Activated naive CD4-positive, alpha-beta T cell treated with anti-CD3 and anti-CD28 coated beads for 36 hours (primary cell): ENCODE data around the gene RAB10. TPM values are rescaled to one million over a fixed set of nuclear protein-coding genes. Genes with fewer than 3 reads are reported as not detected.

Source experiments
- CTCF ChIA-PET: fragments of 350-600 bp; sonication (Branson Sonifier 250); formaldehyde crosslinking; loops from one replicate; lab custom pipeline; 2021; ENCODE audit warnings: antibody characterized with exemption; lab: Charles Lee
- DNase-seq: peaks from one replicate; pipeline ENCODE4 v3.0.0-alpha.2; 2020
- H3K27ac Mint-ChIP-seq: one replicate; pipeline ENCODE4 v1.8.0; 2021; ENCODE audit warnings: mild to moderate bottlenecking, mixed read lengths
- H3K27me3 Mint-ChIP-seq: one replicate; pipeline ENCODE4 v1.8.0; 2021; ENCODE audit warnings: low read depth, mixed read lengths
- H3K36me3 Mint-ChIP-seq: one replicate; pipeline ENCODE4 v1.8.0; 2021; ENCODE audit warnings: low read depth, mixed read lengths
- H3K4me1 Mint-ChIP-seq: one replicate; pipeline ENCODE4 v1.8.0; 2021; ENCODE audit warnings: low read depth, mixed read lengths
- H3K4me3 Mint-ChIP-seq: one replicate; pipeline ENCODE4 v1.8.0; 2021; ENCODE audit warnings: mild to moderate bottlenecking, moderate library complexity, mixed read lengths
- H3K9me3 Mint-ChIP-seq: one replicate; pipeline ENCODE4 v1.8.0; 2021; ENCODE audit warnings: mixed read lengths
- intact Hi-C: fragments of 100-400 bp; cut with micrococcal nuclease; formaldehyde crosslinking; loops from one replicate; pipeline ENCODE4 v1.15.1; 2023
- total RNA-seq, 2 experiments: library from RNA; stranded (reverse); gene quantifications; one replicate each; pipeline ENCODE4 v1.2.3, GENCODE V29; 2021

The RAB10 gene
- total RNA-seq, 2 experiments from 2014 or later = 84.2 to 93.0 TPM

DNA sequence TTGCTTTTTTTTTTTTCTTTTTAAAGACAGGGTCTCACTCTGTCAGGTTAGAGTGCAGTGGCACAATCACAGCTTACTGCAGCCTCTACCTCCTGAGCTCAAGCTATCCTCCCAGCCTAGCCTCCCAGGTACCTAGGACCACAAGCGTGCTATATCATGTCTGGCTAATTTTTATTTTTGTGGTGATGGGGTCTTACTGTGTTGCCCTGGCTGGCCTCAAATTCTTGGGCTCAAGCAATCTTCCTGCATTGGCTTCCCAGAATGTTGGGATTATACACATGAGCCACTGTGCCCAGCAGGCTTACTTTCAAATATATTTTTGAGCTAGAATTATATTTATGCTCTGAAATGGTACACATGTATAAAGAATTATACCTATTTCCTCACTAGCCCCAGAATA is 85.6 kb downstream of the RAB10 start:
- intact Hi-C loops = no loop called here
- DNase-seq = no peak
- Mint-ChIP-seq H3K27me3 (no peaks in the 10 kb centered on the region), H3K36me3 (peaks cover 5% of the 10 kb centered on the region), H3K9me3 (no peaks in the 10 kb centered on the region), H3K27ac (no peak overlapping the region), H3K4me3 (no peak overlapping the region), H3K4me1 (peaks cover 4% of the 10 kb centered on the region)
- CTCF ChIA-PET = interaction anchor here (0.6 to 1.3 kb wide), 7 partner anchors 9 to 169 kb away, joined by 3 to 5 read pairs (median 3); no protein-coding TSS in a partner anchor

GRCh38 chr2:26122630-26123029 is 88.7 kb downstream of the RAB10 start:
- Mint-ChIP-seq H3K4me1 (peaks cover 4% of the 10 kb centered on the region), H3K36me3 (peaks cover 5% of the 10 kb centered on the region), H3K9me3 (no peaks in the 10 kb centered on the region), H3K27ac (no peak overlapping the region), H3K27me3 (no peaks in the 10 kb centered on the region), H3K4me3 (no peak overlapping the region)
- intact Hi-C loops = no loop called here
- DNase-seq = no peak
- CTCF ChIA-PET = no interaction called here

- no peak for DNase-seq
- H3K27ac Mint-ChIP-seq = no peak overlapping the region
- intact Hi-C loops = no loop called here
- H3K4me3 Mint-ChIP-seq = no peak overlapping the region
- no peaks in the 10 kb centered on the region for H3K27me3 Mint-ChIP-seq
- H3K36me3 Mint-ChIP-seq = peaks cover 5% of the 10 kb centered on the region
- CTCF ChIA-PET = interaction anchor here (0.7 kb wide), 1 partner anchor 23 kb away, joined by 3 read pairs; no protein-coding TSS in a partner anchor
- H3K4me1 Mint-ChIP-seq = peaks cover 4% of the 10 kb centered on the region
- H3K9me3 Mint-ChIP-seq = no peaks in the 10 kb centered on the region
Measured at GRCh38 chr2:26123426-26123825, 89.5 kb downstream of the RAB10 start.

DNA sequence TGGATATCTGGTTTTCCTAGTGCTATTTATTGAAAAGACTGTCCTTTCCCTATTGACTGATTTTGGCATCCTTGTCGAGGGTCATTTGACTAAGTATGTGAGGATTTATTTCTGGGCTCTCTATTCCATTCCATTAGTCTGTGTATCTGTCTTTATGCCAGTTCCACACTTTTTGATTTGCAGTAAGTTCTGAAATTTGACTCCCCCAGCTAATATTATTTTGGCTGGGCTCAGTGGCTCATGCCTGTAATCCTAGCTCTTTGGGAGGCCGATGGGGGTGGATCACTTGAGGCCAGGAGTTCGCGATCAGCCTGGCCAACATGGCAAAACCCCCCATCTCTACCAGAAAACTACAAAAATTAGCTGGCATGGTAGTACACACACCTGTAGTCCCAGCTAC is 92.2 kb downstream of the RAB10 start:
- H3K4me3 Mint-ChIP-seq = no peak overlapping the region
- peaks cover 5% of the 10 kb centered on the region for H3K36me3 Mint-ChIP-seq
- H3K4me1 Mint-ChIP-seq = peaks cover 12% of the 10 kb centered on the region
- intact Hi-C loops = no loop called here
- no peak overlapping the region for H3K27ac Mint-ChIP-seq
- no peaks in the 10 kb centered on the region for H3K27me3 Mint-ChIP-seq
- CTCF ChIA-PET = interaction anchor here (1.3 kb wide), 1 partner anchor 175 kb away, joined by 3 read pairs; no protein-coding TSS in a partner anchor
- no peaks in the 10 kb centered on the region for H3K9me3 Mint-ChIP-seq
- DNase-seq = no peak

- no peak for DNase-seq
- H3K36me3 Mint-ChIP-seq = peaks cover 4% of the 10 kb centered on the region
- H3K9me3 Mint-ChIP-seq = no peaks in the 10 kb centered on the region
- H3K27ac Mint-ChIP-seq = no peak overlapping the region
- H3K4me1 Mint-ChIP-seq = peaks cover 20% of the 10 kb centered on the region
- no peaks in the 10 kb centered on the region for H3K27me3 Mint-ChIP-seq
- intact Hi-C loops = no loop called here
- CTCF ChIA-PET = interaction anchor here (0.6 kb wide), 1 partner anchor 9 kb away, joined by 3 read pairs; no protein-coding TSS in a partner anchor
- no peak overlapping the region for H3K4me3 Mint-ChIP-seq
Measured at GRCh38 chr2:26128176-26128575, 94.3 kb downstream of the RAB10 start.

- Mint-ChIP-seq H3K27me3 (no peaks in the 10 kb centered on the region), H3K4me1 (peaks cover 19% of the 10 kb centered on the region), H3K27ac (no peak overlapping the region), H3K4me3 (no peak overlapping the region), H3K36me3 (peaks cover 9% of the 10 kb centered on the region), H3K9me3 (no peaks in the 10 kb centered on the region)
- intact Hi-C loops = loop anchor here (5.0 kb wide), 1 partner anchor 43 kb away; no protein-coding TSS in a partner anchor
- CTCF ChIA-PET = interaction anchor here (1.3 to 1.4 kb wide), 2 partner anchors 10 to 14 kb away, joined by 3 to 11 read pairs; no protein-coding TSS in a partner anchor
- DNase-seq = no peak
Measured at GRCh38 chr2:26130763-26131162, 96.9 kb downstream of the RAB10 start.

DNA sequence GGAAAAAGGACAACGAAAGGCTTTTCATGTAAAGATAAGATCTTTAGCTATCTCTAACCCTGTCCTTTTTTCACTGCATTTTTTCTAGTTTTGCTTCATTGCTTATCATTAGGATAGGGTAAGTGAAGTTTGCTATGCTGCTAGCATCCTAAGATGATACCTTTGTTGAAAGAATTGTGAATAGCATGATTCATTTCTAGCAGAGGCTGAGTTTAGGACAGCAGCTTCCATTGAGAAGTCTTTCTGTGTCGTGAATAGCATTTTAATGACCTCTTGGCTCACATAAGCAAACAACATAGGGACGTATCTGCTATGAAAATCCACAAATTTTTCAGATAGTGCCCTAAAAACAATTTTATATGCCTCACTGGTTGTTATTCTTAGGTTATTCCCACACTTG is 102.6 kb downstream of the RAB10 start:
- H3K4me3 Mint-ChIP-seq = no peak overlapping the region
- intact Hi-C loops = no loop called here
- CTCF ChIA-PET = interaction anchor here (0.5 to 1.3 kb wide), 5 partner anchors 8 to 145 kb away, joined by 3 to 7 read pairs (median 4); no protein-coding TSS in a partner anchor
- H3K27ac Mint-ChIP-seq = no peak overlapping the region
- no peak for DNase-seq
- H3K27me3 Mint-ChIP-seq = no peaks in the 10 kb centered on the region
- peaks cover 8% of the 10 kb centered on the region for H3K36me3 Mint-ChIP-seq
- peaks cover 10% of the 10 kb centered on the region for H3K4me1 Mint-ChIP-seq
- H3K9me3 Mint-ChIP-seq = no peaks in the 10 kb centered on the region

DNA sequence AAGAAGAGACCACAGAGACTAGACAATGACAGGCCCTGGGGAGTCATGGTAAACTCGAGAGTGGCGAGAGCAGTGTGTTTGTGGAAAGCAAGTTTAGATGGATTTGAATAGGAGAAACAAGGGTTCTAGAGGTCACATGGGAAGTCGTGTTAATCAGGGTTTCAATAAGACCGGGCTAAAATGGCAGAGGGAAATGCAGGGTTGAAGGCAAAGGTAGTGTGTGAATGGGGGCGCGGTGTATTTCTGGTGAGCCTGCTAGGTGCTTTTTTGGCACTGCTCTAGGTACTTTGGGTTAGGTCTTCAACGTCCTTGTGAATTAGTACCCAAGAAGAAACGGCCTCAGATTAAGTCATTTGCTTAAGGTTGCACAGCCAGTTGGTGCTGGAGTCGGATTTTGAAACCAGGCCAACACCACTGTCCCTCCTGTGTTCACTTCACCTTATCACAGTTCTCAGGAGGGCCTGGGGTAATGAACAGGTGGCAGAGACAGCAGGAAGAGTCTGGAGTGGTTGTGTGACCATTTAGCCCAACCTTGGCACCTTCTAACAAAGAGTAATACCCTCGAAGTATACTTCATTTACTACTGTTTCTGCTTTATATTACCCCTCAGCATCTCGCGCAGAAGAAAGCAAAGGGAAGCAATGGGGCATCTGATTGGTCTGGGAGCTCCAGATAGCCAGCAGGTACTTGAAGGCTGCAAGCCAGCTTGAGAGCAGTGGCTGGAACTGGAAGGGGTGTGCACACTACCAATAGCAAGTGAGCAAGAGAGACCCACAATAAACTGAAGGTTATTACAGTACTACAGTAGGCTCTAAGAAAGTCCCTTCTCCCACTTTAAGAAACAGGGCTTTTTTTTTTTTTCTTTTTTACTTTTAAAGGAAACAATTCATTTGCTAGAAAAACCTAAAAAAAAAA is 105.6 kb downstream of the RAB10 start:
- Mint-ChIP-seq H3K36me3 (peaks cover 6% of the 10 kb centered on the region), H3K4me3 (no peak overlapping the region), H3K4me1 (peaks cover 2% of the 10 kb centered on the region), H3K9me3 (no peaks in the 10 kb centered on the region), H3K27me3 (no peaks in the 10 kb centered on the region), H3K27ac (no peak overlapping the region)
- CTCF ChIA-PET = interaction anchor here (0.6 kb wide), 1 partner anchor 20 kb away, joined by 5 read pairs; no protein-coding TSS in a partner anchor
- intact Hi-C loops = no loop called here
- DNase-seq = no peak

DNA sequence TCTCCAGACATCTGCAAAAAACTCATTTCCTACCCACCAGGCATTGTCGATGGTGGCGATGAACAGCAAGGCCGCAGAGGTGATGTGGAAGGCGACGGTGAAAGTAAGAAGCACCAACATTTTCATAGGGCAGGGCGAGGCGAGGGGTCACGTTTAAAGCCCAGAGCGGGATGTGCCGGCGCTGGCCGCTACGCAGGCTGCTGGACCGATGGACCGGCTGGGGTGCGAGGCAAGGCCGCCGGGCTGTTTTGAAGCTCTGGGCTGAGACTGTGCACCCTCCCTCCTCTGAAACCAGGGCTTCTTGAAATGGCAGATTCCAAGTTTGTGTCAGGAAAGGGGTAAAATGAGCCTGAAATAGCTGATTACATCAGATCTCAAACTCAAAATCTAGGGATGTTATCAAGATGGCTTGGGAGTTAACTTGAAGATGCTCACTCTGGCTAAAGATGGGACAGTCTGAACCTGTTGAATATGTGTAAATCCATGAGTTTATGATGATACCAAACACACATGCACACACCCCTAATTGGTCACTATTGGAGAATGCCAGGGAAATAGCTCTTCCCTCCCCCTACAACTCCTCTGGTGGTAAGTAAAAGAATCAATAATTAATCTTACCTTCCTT is 107.4 kb downstream of the RAB10 start:
- Mint-ChIP-seq H3K27me3 (no peaks in the 10 kb centered on the region), H3K36me3 (peaks cover 1% of the 10 kb centered on the region), H3K4me3 (no peak overlapping the region), H3K27ac (no peak overlapping the region), H3K9me3 (no peaks in the 10 kb centered on the region), H3K4me1 (no peaks in the 10 kb centered on the region)
- CTCF ChIA-PET = interaction anchor here (0.6 to 1.6 kb wide), 2 partner anchors 104 to 150 kb away, joined by 4 to 5 read pairs; no protein-coding TSS in a partner anchor
- no peak for DNase-seq
- intact Hi-C loops = no loop called here

DNA sequence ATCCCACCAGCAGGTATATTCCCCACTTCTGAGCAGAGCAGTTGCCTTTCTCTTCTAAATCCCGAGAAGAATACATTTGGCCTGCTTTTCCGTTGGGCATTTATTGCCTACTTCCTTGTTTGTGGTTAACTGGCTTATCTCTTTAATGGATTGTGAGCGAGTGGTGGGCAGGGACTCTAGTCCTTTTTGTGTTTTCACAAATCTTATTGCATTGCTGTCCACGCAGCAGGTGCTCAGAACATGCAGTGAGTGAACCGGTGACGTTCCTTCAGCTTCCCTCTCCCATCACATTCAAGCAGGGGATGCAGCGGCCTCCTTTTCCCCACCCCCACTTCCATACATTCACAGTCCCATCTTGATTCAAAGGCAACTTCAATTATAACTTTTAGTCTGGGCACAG is 110.1 kb downstream of the RAB10 start:
- CTCF ChIA-PET = interaction anchor here (0.7 to 4.7 kb wide), 11 partner anchors 10 to 536 kb away, joined by 3 to 35 read pairs (median 4); no protein-coding TSS in a partner anchor
- intact Hi-C loops = no loop called here
- H3K4me3 Mint-ChIP-seq = no peak overlapping the region
- no peaks in the 10 kb centered on the region for H3K4me1 Mint-ChIP-seq
- H3K36me3 Mint-ChIP-seq = no peaks in the 10 kb centered on the region
- H3K27me3 Mint-ChIP-seq = no peaks in the 10 kb centered on the region
- H3K9me3 Mint-ChIP-seq = no peaks in the 10 kb centered on the region
- no peak overlapping the region for H3K27ac Mint-ChIP-seq
- no peak for DNase-seq

- Mint-ChIP-seq H3K27ac (no peak overlapping the region), H3K4me3 (no peak overlapping the region), H3K4me1 (no peaks in the 10 kb centered on the region), H3K9me3 (no peaks in the 10 kb centered on the region), H3K27me3 (peaks cover 2% of the 10 kb centered on the region), H3K36me3 (no peaks in the 10 kb centered on the region)
- DNase-seq = peak; percentile 82
- intact Hi-C loops = loop anchor here (1.0 kb wide), 5 partner anchors 57 to 538 kb away; no protein-coding TSS in a partner anchor
- CTCF ChIA-PET = interaction anchor here (0.6 to 4.7 kb wide), 22 partner anchors 8 to 537 kb away, joined by 3 to 35 read pairs (median 4); no protein-coding TSS in a partner anchor
Measured at GRCh38 chr2:26144953-26145680, 111.2 kb downstream of the RAB10 start.
